HG02973 (cell line): ENCODE results near the gene MUTYH.
"Not testable (repeated sequence)": the region's sequence is repeated elsewhere in the genome, so short reads cannot be mapped to it uniquely, and the experiment has no call there.

Experiments
- ATAC-seq: cut with Tn5 transposase; IDR thresholded peaks from one replicate; pipeline ENCODE4 v1.9.1; 2021; ENCODE audit warnings: moderate library complexity; ENCODE audit not compliant: unreplicated experiment

MUTYH gene

GRCh38 chr1:45325851-45326506 lies 14.3 kb downstream of the MUTYH start:
- ATAC-seq: no peak

GRCh38 chr1:45322486-45323040 lies 17.7 kb downstream of the MUTYH start:
- ATAC-seq: no peak

- ATAC-seq: no peak
Measured at GRCh38 chr1:45321444-45321843, 18.8 kb downstream of the MUTYH start.

- no peak for ATAC-seq
Measured at GRCh38 chr1:45319761-45320160, 20.5 kb downstream of the MUTYH start.

- ATAC-seq: no peak
Measured at GRCh38 chr1:45317166-45317565, 23.1 kb downstream of the MUTYH start.

GRCh38 chr1:45314266-45314665 lies 26.0 kb downstream of the MUTYH start:
- no peak for ATAC-seq

- ATAC-seq: no peak
Measured at GRCh38 chr1:45306905-45307304, 33.3 kb downstream of the MUTYH start.

- ATAC-seq: no peak
Measured at GRCh38 chr1:45306319-45306718, 33.9 kb downstream of the MUTYH start.

- ATAC-seq: no peak
Measured at GRCh38 chr1:45305231-45305630, 35.0 kb downstream of the MUTYH start.

GRCh38 chr1:45304311-45305081 lies 35.7 kb downstream of the MUTYH start:
- no peak for ATAC-seq

GRCh38 chr1:45303520-45304310 lies 36.5 kb downstream of the MUTYH start:
- peak; percentile 60 for ATAC-seq

- ATAC-seq: no peak
Measured at GRCh38 chr1:45302505-45303150, 37.6 kb downstream of the MUTYH start.

- ATAC-seq: no peak
Measured at GRCh38 chr1:45300669-45300997, 39.6 kb downstream of the MUTYH start.

GRCh38 chr1:45299981-45300668 lies 40.1 kb downstream of the MUTYH start:
- no peak for ATAC-seq

GRCh38 chr1:45299296-45299695 lies 40.9 kb downstream of the MUTYH start:
- no peak for ATAC-seq

- ATAC-seq: no peak
Measured at GRCh38 chr1:45297666-45298356, 42.4 kb downstream of the MUTYH start.

GRCh38 chr1:45291716-45292115 lies 48.5 kb downstream of the MUTYH start:
- ATAC-seq: no peak

GRCh38 chr1:45291002-45291401 lies 49.2 kb downstream of the MUTYH start:
- ATAC-seq: not testable (repeated sequence)

GRCh38 chr1:45286521-45286920 lies 53.7 kb downstream of the MUTYH start:
- ATAC-seq: not testable (repeated sequence)

GRCh38 chr1:45284858-45285257 lies 55.4 kb downstream of the MUTYH start:
- ATAC-seq: not testable (repeated sequence)
